NCI-H187 treated with DMSO at 0.1 percent for 48 hours (cell line): ENCODE results near the gene RMDN3.

Source experiments
- DNase-seq: peaks from one replicate; lab custom pipeline; 2025; lab: John Stamatoyannopoulos, UW

The RMDN3 gene

GRCh38 chr15:40693904-40694687, 61.0 kb downstream of the RMDN3 start:
- DNase-seq = no peak

GRCh38 chr15:40691737-40692136, 63.3 kb downstream of the RMDN3 start:
- no peak for DNase-seq

- DNase-seq = no peak
Observed at GRCh38 chr15:40688932-40689799, 65.9 kb downstream of the RMDN3 start.
